Esophagus muscularis mucosa (tissue), 4 donors: ENCODE measurements around the gene MYH10.

ENCODE experiments used
- CTCF ChIP-seq, 3 experiments: fragments of 200-600 bp in 2 of 3; fragments of 450-650 bp in 1 of 3; sonication (generic) in 2 of 3; IDR thresholded peaks; one replicate each; pipeline ENCODE4 v1.5.1; 2017 to 2019; ENCODE audit warnings: antibody characterized with exemption in 3 of 3, mild to moderate bottlenecking in 2 of 3, moderate library complexity in 1 of 3
- EP300 ChIP-seq: sonication (generic); formaldehyde crosslinking; IDR thresholded peaks from one replicate; pipeline ENCODE4 v1.6.1; 2017; ENCODE audit warnings: antibody characterized with exemption
- POLR2A ChIP-seq: fragments of 450-650 bp; IDR thresholded peaks from one replicate; pipeline ENCODE4 v1.6.1; 2017; ENCODE audit warnings: antibody characterized with exemption, moderate library complexity, mild to moderate bottlenecking, low read depth

- TF ChIP-seq CTCF (IDR thresholded peaks at IDR 0.05) (no peak), POLR2A (no peak), EP300 (no peak)
Observed at GRCh38 chr17:8552577-8553320, 77.8 kb downstream of the MYH10 start.
